Endodermal cell (in vitro differentiated cells): ENCODE data around the gene PARVA. TPM values are rescaled to one million over a fixed set of nuclear protein-coding genes. Genes with fewer than 3 reads are reported as not detected.

Experiments used
- DNase-seq: peaks from one replicate; pipeline ENCODE4 v3.0.0-alpha.2; 2017
- H3K27ac ChIP-seq: 2 replicates; pipeline ENCODE4 v1.5.1; 2013; ENCODE audit warnings: mild to moderate bottlenecking, low read depth, low read length, moderate library complexity
- H3K27me3 ChIP-seq: 2 replicates; pipeline ENCODE4 v1.6.1; 2013; ENCODE audit warnings: mild to moderate bottlenecking, low read length, moderate library complexity; ENCODE audit not compliant: insufficient read depth, control insufficient read depth, poor library complexity, severe bottlenecking
- H3K36me3 ChIP-seq: 2 replicates; pipeline ENCODE4 v1.7.0; 2013; ENCODE audit warnings: mild to moderate bottlenecking, low read length, moderate library complexity; ENCODE audit not compliant: control insufficient read depth, insufficient read depth
- H3K4me1 ChIP-seq: one replicate; pipeline ENCODE4 v1.7.0; 2013; ENCODE audit warnings: low read length; ENCODE audit not compliant: control insufficient read depth, insufficient read depth
- H3K4me3 ChIP-seq: 2 replicates; pipeline ENCODE4 v1.5.1; 2013; ENCODE audit warnings: mild to moderate bottlenecking, low read length, moderate library complexity
- H3K9ac ChIP-seq: 2 replicates; pipeline ENCODE4 v1.6.1; 2013; ENCODE audit warnings: mild to moderate bottlenecking, low read length, moderate library complexity; ENCODE audit not compliant: poor library complexity, severe bottlenecking; ENCODE audit errors: extremely low read depth
- H3K9me3 ChIP-seq: 2 replicates; pipeline ENCODE4 v1.6.1; 2013; ENCODE audit warnings: mild to moderate bottlenecking, low read length, moderate library complexity; ENCODE audit not compliant: control insufficient read depth
- H3K27ac Mint-ChIP-seq: 2 replicates; pipeline ENCODE4 v1.8.0; 2020; ENCODE audit warnings: mixed read lengths
- H3K27me3 Mint-ChIP-seq: 2 replicates; pipeline ENCODE4 v1.8.0; 2021; ENCODE audit warnings: mild to moderate bottlenecking, mixed read lengths; ENCODE audit not compliant: insufficient read depth
- H3K36me3 Mint-ChIP-seq: 2 replicates; pipeline ENCODE4 v1.8.0; 2020; ENCODE audit warnings: low read depth, mixed read lengths
- H3K4me1 Mint-ChIP-seq: 2 replicates; pipeline ENCODE4 v1.8.0; 2020; ENCODE audit warnings: mixed read lengths
- H3K4me3 Mint-ChIP-seq: 2 replicates; pipeline ENCODE4 v1.8.0; 2020; ENCODE audit warnings: mild to moderate bottlenecking, moderate library complexity, mixed read lengths
- H3K9me3 Mint-ChIP-seq: 2 replicates; pipeline ENCODE4 v1.8.0; 2020; ENCODE audit warnings: mild to moderate bottlenecking, mixed read lengths
- WGBS, 2 experiments: methylation state at CpG; one replicate each; pipeline versions ENCODE4 v1.1.5 to v1.1.7; 2013; ENCODE audit warnings: missing lambda C conversion rate in 2 of 2, mixed read lengths in 1 of 2; ENCODE audit not compliant: insufficient coverage in 1 of 2, insufficient read length in 1 of 2; 5-methylcytosine and 5-hydroxymethylcytosine counted together
- total RNA-seq, 2 donors: library from RNA; stranded (reverse); fragmentation: NEBNext Ultra II Directional in 1 of 2; extraction: Animal tissue kit (Norgen Biotek cat#: 25700) in 1 of 2; gene quantifications; 2 replicates in 1 of 2; 3 replicates in 1 of 2; pipeline ENCODE4 v1.2.1, GENCODE V29; 2021
- TF ChIP-seq, protein P1 (sequence below): fragments of 200-600 bp; sonication (generic); conservative IDR thresholded peaks from 2 replicates; pipeline ENCODE4 v1.5.0; 2021; ENCODE audit warnings: antibody characterized with exemption, mild to moderate bottlenecking

PARVA gene
- total RNA-seq, 2 donors from 2014 or later = 27.3 to 37.3 TPM

DNA sequence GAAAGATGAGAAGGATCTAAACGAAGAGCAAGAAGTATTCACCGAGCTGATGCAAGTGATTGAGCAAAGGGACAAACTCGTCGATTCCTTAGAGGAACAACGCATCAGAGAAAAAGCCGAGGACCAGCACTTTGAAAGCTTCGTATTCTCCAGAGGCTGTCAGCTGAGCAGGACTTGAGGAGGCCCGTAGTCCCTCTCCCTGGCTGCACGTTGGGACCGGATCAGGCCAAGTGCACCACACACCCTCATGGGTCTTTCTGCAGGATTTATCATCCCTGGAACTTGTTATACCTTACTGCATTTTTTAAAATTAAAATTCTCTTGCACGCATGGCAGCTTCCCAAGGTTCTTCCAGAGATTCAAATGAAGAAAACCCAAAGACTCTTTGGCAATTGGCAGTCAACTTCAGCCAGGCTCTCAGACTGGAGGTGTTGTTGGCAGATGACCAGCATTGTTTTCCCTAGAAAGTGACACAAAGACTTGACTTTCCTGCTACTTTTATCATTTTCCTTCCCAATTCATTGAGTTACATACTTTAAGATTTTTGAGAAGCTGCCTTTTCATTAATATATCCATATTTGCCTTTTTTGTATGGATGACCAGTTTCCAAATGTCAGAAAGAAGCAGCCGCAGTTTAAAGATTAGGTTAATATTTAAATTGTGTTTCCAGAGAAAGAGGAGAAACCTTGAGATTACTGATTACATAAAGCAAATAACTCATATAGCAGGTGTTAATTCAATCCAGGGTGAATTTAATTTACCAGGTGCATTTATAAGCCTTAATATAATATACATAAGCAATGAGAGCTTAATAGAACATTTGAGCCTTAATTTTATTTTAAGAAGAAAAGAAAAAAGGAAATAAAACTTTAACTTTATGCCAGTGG is 18.8 kb upstream of the PARVA start:
- Mint-ChIP-seq H3K36me3 (no peaks in the 10 kb centered on the region), H3K27ac (no peak overlapping the region), H3K4me3 (no peak overlapping the region), H3K9me3 (no peaks in the 10 kb centered on the region), H3K4me1 (peaks cover 69% of the 10 kb centered on the region), H3K27me3 (peaks cover 13% of the 10 kb centered on the region)
- H3K4me1 ChIP-seq = peaks cover 20% of the 10 kb centered on the region
- DNase-seq = no peak
- no peak overlapping the region for H3K9ac ChIP-seq
- TF ChIP-seq, protein P1, sequence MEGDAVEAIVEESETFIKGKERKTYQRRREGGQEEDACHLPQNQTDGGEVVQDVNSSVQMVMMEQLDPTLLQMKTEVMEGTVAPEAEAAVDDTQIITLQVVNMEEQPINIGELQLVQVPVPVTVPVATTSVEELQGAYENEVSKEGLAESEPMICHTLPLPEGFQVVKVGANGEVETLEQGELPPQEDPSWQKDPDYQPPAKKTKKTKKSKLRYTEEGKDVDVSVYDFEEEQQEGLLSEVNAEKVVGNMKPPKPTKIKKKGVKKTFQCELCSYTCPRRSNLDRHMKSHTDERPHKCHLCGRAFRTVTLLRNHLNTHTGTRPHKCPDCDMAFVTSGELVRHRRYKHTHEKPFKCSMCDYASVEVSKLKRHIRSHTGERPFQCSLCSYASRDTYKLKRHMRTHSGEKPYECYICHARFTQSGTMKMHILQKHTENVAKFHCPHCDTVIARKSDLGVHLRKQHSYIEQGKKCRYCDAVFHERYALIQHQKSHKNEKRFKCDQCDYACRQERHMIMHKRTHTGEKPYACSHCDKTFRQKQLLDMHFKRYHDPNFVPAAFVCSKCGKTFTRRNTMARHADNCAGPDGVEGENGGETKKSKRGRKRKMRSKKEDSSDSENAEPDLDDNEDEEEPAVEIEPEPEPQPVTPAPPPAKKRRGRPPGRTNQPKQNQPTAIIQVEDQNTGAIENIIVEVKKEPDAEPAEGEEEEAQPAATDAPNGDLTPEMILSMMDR = no peak
- no peak overlapping the region for H3K27ac ChIP-seq
- 90 to 93% methylated on average over 11 of the region's 12 CpGs for WGBS, 2 experiments
- peaks cover 22% of the 10 kb centered on the region for H3K27me3 ChIP-seq
- H3K9me3 ChIP-seq = no peaks in the 10 kb centered on the region
- no peaks in the 10 kb centered on the region for H3K36me3 ChIP-seq
- H3K4me3 ChIP-seq = no peak overlapping the region

- peaks cover 7% of the 10 kb centered on the region for H3K27me3 Mint-ChIP-seq
- Histone ChIP-seq H3K4me1 (peaks cover 21% of the 10 kb centered on the region), H3K27ac (no peak overlapping the region), H3K27me3 (peaks cover 14% of the 10 kb centered on the region), H3K9me3 (no peaks in the 10 kb centered on the region), H3K9ac (no peak overlapping the region), H3K36me3 (no peaks in the 10 kb centered on the region), H3K4me3 (no peak overlapping the region)
- 94 to 100% methylated on average over 3 to 5 of the region's 5 CpGs for WGBS, 2 experiments
- no peak overlapping the region for H3K4me3 Mint-ChIP-seq
- H3K27ac Mint-ChIP-seq = no peak overlapping the region
- DNase-seq = no peak
- H3K4me1 Mint-ChIP-seq = peaks cover 76% of the 10 kb centered on the region
- TF ChIP-seq, protein P1 = no peak
- H3K36me3 Mint-ChIP-seq = no peaks in the 10 kb centered on the region
- H3K9me3 Mint-ChIP-seq = no peaks in the 10 kb centered on the region
Observed at GRCh38 chr11:12359761-12360160, 17.6 kb upstream of the PARVA start.

DNA sequence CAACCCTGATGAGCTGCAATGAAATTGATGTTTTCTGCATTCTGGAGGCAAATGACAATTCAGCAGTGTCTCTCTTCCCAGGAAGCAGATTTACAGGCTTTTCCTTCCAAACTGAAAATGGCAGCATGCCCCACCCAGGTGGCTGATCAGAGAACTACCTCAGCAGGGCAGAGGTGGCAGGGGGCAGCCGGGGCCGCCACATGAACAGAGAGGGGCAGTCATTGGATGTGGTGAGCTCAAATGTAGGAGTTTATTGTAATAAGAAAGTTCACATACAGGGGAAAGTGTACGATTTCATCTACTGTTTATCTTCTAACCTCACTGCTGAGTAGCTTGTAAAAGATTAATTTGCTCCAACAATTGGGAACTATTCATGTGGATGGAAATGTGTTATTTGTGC is 15.7 kb upstream of the PARVA start:
- Histone ChIP-seq H3K36me3 (no peaks in the 10 kb centered on the region), H3K27me3 (no peaks in the 10 kb centered on the region), H3K9ac (no peak overlapping the region), H3K4me3 (no peak overlapping the region), H3K27ac (no peak overlapping the region), H3K9me3 (peaks cover 3% of the 10 kb centered on the region), H3K4me1 (peaks cover 18% of the 10 kb centered on the region)
- TF ChIP-seq, protein P1 = peak; percentile 33
- no peak overlapping the region for H3K27ac Mint-ChIP-seq
- 90 to 100% methylated on average over 1 to 3 of the region's 3 CpGs for WGBS, 2 experiments
- H3K9me3 Mint-ChIP-seq = peaks cover 7% of the 10 kb centered on the region
- H3K4me3 Mint-ChIP-seq = no peak overlapping the region
- peaks cover 1% of the 10 kb centered on the region for H3K36me3 Mint-ChIP-seq
- peak; percentile 52 for DNase-seq
- no peaks in the 10 kb centered on the region for H3K27me3 Mint-ChIP-seq
- peaks cover 71% of the 10 kb centered on the region for H3K4me1 Mint-ChIP-seq
